Urothelium cell line (cell line): ENCODE measurements around the gene COL6A1.
"Not testable (repeated sequence)": the region's sequence is repeated elsewhere in the genome, so short reads cannot be mapped to it uniquely, and the experiment has no call there.

Experiments
- DNase-seq: peaks from one replicate; pipeline ENCODE4 v3.0.0; 2011; ENCODE audit warnings: low spot score, mixed read lengths
- FAIRE-seq: peaks from 2 replicates; lab custom pipeline; 2011; peaks lifted over from hg19 to GRCh38; lab: Jason Lieb, UNC

COL6A1 gene

DNA sequence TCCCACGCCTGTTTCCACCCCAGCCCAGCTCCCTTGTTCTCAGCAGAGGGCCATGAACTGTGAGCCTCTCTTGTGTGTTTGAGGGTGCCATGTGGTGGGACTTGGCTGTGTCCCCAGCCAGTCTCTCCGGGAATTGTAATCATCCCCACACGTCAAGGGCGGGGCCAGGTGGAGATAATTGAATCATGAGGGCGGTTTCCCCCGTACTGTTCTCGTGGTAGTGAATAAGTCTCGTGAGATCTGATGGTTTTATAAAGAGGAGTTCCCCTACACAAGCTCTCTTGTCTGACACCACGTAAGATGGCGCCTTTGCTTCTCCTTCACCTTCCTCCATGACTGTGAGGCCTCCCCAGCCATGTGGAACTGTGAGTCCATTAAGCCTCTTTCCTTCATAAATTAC, 59.1 kb downstream of the COL6A1 start:
- DNase-seq, result no peak
- no peak for FAIRE-seq

DNA sequence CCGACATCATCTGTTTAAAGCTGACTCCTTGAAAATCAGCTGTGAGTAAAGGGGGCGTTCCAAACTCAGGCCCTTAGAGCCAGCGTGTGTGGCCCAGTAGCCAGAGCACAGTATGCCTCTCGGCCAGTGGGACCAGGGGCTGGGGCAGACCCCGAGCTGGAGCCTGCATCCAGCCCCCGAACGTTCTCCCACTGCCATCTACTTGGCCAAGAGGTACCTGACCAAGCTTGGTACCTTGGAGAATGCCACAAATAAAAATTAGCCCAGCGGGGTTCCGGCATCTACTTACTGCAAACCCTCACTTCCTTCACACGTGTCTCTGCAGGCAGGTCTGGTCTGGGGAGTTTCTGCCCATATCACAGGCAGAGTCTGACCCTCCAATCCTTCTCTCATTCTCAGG, 59.6 kb downstream of the COL6A1 start:
- FAIRE-seq (no peak), DNase-seq (no peak)

DNA sequence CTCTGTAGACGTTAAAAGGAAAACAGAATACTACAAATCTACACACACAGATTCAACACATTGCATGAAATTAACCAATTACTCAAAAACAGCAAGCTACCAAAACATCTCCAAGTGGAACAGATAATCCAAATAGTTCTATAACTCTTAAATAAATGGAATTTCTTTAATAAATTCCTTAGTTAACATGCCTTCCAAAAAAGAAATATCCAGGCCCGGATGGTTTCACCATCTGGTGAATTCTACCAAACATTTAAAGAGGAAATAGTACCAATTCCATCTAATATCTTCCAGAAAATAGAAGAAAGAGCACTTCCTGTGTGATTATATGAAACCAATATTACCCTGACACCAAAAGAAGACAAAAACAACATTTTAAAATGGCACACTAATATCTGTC, 63.6 kb downstream of the COL6A1 start:
- FAIRE-seq, result no peak
- no peak for DNase-seq

DNA sequence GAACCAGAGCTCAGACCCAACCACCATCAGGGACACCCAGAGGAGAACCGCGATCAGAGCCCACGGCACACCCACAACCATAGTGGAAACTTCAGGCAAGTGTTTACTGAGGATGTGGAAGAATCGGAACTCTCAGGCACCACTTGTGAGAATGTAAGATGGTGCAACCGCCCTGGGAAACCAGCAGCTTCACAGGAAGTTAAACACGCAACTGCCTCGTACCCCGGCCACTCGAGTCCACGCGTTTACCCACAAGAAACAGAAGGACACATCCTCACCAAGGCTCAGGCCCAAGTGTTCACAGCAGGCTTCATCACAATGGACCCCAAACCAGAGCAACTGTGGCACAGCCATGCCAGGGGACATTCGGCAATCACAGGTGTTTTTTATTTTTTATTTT, 64.9 kb downstream of the COL6A1 start:
- no peak for FAIRE-seq
- DNase-seq, result no peak

DNA sequence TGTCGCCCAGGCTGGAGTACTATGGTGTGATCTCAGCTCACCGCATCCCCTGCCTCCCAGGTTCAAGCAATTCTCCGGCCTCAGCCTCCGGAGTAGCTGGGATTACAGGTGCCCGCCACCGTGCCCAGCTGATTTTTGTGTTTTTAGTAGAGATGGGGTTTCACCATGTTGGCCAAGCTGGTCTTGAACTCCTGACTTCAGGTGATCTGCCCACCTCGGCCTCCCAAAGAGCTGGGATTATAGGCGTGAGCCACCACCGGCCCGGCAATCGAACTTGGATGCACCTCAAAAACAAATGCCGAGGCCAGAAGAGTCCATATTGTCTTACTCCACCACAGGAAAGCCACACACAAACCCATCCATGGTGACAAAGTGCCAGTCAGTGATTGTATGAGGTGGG, 65.3 kb downstream of the COL6A1 start:
- not testable (repeated sequence) for DNase-seq, FAIRE-seq

DNA sequence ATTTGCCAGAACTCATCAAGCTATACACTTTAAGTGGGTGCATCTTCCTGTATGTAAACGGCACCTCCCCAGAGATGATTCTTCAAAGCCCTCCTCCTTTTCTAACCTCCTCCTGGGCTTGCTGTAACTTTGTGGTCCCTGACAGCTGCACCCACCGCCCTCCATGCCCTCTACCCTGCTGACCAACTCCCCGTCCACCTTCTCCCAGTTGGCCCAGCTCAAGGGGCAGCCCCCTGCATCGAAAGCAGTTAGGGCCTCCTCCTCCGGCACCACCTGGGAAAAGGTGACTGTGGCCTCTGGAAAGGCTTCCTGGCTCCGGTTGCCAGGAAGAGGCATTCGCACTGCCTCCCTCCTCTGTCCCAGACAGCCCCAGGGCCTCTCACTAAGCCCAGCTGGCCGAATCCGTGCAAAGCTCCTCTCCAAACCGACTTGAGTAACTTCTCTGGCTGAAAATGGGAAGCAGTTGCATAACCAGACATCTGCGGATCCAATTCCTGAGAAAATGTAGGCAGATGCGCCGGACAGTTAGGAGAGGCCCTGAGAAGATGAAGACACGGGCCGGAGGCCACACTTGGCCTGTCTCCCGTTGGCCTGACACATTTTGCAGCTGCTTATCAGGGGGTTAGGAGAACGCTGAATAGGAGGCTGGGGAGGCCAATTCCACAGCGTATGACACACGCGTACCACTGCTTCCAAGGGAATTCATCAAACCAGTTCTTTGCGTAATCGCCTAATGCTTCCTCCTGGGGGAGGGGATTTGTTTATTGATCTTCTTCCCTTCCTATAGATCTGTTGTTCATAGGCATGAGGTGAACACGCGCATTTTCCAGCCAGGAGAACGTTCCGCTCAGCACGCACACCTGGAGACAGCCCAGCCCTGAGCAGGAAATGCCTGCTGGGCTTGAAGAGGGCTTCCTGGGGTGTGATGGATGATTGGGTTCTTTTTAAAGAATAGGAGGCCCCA, 67.6 kb downstream of the COL6A1 start:
- no peak for DNase-seq
- peak; percentile 73 for FAIRE-seq

DNA sequence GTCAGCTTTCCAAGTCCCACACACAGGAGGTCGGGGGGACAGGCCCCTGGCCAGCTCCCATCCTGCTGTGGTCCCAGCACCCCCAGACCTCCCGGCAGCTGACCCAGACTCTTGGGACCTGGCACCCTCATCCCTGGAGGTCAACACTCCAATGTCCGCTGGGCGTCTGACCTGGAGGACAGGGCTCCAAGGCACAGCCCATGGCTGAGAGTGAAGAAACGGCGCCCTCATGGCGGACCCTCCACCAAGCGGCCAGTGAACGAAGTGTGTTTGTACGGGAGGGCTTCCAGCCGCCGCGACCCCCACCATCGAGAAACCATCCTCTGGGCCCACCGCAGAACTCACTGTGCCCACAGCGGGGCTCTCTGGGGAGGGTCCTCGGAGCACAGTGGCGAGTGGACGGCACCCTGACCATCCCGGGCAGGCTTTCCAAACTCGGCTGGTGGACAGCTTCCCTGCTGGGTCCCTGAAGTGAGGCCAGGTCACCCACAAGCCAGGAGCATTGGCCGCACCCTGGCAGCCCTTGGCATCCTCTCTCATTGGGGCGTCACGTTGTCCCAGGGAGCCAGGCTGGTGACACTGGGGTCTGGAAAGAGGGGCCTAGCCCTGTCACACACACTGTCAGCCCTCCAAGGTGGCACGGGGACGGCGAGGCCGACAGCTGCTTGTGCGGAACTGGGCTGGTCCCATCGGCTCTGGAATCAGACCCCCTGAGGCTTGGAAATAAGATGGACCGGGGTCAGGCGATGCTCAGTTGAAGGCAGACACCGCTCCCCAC, 68.5 kb downstream of the COL6A1 start:
- FAIRE-seq (no peak), DNase-seq (no peak)

DNA sequence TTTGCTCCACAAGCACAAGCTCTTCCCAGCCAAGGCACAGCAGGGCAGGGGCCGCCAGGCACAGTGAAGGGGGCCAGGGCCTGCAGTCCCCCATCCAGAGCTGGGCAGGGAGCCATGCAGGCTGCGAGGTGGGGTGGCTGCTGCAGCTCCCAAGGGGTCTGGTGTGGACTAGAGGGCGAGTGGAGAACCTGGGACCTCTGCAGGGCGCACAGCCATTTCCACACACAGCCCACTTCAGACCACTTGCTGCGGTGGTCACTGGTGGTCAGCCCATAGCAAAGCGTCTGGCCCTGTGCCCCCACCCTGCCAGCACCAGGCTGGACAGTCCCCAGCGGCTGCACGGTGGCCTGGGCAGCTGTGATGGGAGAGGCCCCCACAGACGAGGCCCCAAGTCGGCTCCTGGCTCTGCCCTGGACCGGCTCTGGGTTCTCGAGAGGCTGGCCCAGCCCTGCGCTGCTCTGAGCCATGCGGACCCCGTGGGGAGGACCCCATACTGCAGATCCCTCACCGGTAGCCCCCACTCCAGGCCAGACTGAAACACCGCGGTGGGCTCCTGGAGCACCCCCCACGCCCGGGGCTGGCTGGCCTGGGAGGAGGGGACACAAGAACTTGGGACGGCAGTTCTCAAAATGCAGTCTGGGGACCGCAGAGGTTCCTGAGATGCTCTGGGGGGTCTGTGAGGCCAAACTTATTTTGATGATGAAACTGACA, 69.3 kb downstream of the COL6A1 start:
- no peak for FAIRE-seq
- DNase-seq, result no peak

DNA sequence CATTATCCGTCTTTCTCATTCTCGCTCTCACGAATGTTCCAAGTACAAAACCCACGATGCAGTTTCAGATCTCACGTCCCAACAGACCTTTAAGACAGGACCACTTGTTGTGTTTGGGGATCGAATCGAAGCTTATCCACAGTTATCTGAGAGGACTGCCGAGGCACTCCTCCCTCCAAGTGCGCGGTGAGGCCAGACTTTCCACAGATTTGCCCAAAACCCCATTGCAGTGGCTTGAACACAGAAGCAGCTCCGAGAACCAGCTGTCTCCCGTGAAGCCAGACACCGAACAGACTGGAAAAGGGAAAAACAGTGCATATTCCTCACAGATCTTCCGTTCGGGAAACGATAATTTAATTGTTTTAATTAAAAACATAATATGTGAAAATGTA, 69.8 kb downstream of the COL6A1 start:
- FAIRE-seq, result no peak

DNA sequence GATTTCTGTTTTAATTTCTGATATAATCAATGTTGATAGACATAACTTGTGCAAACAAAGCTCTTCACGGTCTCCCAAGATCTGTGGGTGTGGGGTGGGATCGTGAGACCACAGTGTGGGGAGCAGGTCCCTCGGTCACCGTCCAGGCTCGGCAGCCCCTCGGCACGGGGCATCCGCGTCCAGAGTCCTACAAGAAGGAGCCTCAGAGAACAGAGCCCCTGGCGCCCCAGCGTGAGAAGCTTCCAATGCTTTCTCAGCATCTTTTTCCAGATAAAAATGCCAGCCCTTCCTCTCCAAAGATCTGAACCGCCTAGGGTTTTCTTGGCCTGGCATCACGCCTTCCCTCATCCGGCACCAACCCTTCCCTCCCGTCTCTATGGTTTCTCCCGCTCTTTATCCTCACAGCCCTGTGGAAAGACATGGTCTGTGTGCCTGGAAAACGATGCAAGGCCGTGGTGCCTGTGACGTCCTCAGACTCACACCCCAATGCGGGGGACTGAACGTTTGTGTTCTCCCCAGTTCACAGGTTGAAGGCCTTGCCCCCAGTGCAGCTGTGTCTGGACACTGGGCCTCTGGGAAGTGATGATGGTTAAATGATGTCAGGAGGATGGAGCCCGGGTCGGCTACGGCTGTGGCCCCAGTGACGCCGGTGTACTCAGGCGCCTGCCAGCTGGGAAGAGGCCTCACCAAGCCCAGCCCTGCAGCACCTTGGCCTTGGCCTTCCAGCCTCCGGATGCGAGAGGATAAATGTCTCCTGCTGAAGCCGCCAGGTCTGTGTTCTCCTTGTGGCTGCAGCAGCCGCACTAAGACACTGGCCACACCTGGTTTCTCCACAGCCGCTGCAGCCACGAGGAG, 70.5 kb downstream of the COL6A1 start:
- FAIRE-seq, result no peak
- DNase-seq, result no peak

More for the DNA sequence above, 69.8 kb downstream of the COL6A1 start:
- DNase-seq, result no peak

DNA sequence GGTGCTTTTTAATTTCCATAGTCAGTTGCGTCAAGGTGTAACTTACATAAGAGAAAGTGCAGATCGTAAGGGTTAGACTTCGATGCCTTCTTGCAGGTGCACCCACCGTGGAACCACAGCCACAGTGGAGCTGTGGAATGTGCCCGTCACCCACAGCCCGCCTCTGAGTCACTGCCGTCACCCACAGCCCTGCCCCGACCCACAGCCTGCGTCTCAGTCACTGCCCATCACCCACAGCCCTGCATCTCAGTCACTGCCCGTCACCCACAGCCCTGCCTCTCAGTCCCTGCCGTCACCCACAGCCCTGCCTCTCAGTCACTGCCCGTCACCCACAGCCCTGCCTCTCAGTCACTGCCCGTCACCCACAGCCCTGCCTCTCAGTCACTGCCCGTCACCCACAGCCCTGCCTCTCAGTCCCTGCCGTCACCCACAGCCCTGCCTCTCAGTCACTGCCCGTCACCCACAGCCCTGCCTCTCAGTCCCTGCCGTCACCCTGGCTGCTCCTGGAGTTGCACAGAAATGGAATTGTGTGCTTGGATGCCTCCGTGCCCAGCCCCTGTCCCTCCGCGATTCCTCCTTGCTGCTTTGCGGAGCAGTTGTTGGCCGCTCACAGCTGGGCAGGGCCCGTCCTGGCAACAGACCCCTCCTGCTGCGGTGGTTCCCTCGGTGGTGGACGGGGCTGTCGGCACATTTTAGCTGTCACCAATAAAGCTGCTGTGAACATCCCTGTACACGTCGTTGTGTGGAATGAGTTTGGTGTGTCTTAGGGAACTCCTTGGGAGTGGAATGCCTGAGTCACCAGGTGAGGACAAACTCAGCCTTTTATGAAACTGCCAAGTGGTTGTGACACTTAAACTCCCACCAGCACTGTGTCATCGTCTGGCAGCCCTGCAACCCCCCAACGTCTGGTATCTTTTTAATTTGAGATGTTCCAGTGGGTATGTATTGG, 71.4 kb downstream of the COL6A1 start:
- peak; percentile 91 for FAIRE-seq
- peak; percentile 49 for DNase-seq

DNA sequence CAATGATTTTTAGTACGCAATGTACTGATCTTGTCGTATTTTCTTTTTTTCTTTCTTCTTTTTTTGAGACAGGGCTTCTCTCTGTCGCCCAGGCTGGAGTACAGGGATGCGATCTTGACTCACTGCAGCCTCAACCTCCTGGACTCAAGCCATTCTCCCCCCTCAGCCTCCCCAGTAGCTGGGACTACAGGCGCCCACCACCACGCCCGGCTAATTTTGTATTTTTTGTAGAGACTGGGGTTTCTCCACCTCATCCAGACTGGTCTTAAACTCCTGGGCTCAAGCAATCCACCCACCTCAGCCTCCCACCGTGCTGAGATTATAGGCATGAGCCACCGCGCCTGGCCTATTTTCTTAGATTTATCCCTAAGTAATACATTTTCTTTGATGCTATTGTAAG, 72.5 kb downstream of the COL6A1 start:
- DNase-seq (no peak), FAIRE-seq (no peak)

DNA sequence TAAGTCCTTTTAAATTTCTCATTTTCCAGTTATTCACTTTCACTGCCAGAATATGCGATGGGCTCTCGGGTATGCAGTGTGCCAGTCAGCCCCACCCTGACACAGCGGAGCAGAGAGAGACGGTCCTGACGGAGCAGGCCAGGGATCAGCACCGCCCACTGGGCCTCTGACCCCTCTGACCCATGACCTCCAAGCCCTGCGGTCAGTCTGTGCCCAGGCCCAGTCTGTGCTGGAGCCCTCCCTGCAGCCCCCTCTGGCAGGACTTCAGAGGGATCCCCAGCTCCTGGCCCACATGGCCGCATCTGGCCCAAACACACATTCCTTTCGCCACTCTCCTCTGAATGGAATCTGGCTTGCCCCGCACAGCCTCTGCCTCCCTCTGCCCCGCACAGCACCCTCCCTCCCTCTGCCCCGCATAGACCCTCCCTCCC, 72.9 kb downstream of the COL6A1 start:
- FAIRE-seq, result peak; percentile 99
- no peak for DNase-seq
